ENCODE measurements around the gene SLC38A3. TPM values are rescaled to one million over a fixed set of nuclear protein-coding genes. Genes with fewer than 3 reads are reported as not detected.

The SLC38A3 gene
- total and polyA plus RNA-seq, 2 of the 8 experiments (the other 6 are each of a cell fraction or from before 2014, with no cell fraction given), result 1.2 to 3.7 TPM

- Histone ChIP-seq H2AFZ (ENCODE audit: low read length) (no peak overlapping the region), H3K79me1 (ENCODE audit: low read depth, low read length) (peaks cover 26% of the 10 kb centered on the region), H3K4me2 (ENCODE audit: insufficient read depth in 1 of 2, low read depth in 2 of 2, low read length in 2 of 2) (no peak overlapping the region), H3K79me2 (ENCODE audit: control insufficient read depth in 1 of 2, insufficient read depth in 2 of 2, low read length in 2 of 2) (peaks cover 31 to 91% of the 10 kb centered on the region in 2 experiments), H3K9me3 (ENCODE audit: insufficient read depth in 2 of 2, low read depth in 1 of 2, low read length in 1 of 2) (no peaks in the 10 kb centered on the region), H2AK5ac (ENCODE audit: low read depth, low read length) (no peak overlapping the region), H4K91ac (replicated peaks; ENCODE audit: insufficient read length, low read length) (peak overlapping the region; percentile 71), H3K27me3 (replicated peaks in 1 of 4; ENCODE audit: control insufficient read depth in 3 of 4, extremely low read depth in 1 of 4, insufficient read depth in 3 of 4, low read length in 3 of 4) (no peaks in the 10 kb centered on the region), H2BK15ac (ENCODE audit: low read length) (peak overlapping the region; percentile 95; the same call in 1 of the 2 replicates), H2BK120ac (replicated peaks; ENCODE audit: low read depth, low read length) (peak overlapping the region; percentile 5), H3K4me1 (replicated peaks in 1 of 4; ENCODE audit: control insufficient read depth in 3 of 4, insufficient read depth in 4 of 4, low read length in 3 of 4) (peaks cover 12 to 70% (median 61%) of the 10 kb centered on the region in 4 experiments), H3K18ac (ENCODE audit: extremely low read depth, low read length) (peak overlapping the region; percentile 44; the same call in 1 of the 2 replicates), H2BK12ac (ENCODE audit: low read depth, low read length) (0 out of 2 replicates have a peak overlapping the region, but pooled peaks have one; percentile 19), H3K23me2 (ENCODE audit: low read depth, low read length) (peaks cover 5% of the 10 kb centered on the region; the same call in 1 of the 2 replicates), H4K5ac (ENCODE audit: insufficient read length, low read depth, low read length) (no peak overlapping the region), H2BK20ac (ENCODE audit: low read length) (peak overlapping the region; percentile 34; the same call in 1 of the 2 replicates), H3K9ac (replicated peaks in 1 of 4; ENCODE audit: extremely low read depth in 1 of 4, low read depth in 3 of 4, low read length in 3 of 4) (no peak overlapping the region), H3K4ac (replicated peaks; ENCODE audit: insufficient read length, low read depth, low read length) (peak overlapping the region; percentile 15), H3K56ac (replicated peaks; ENCODE audit: insufficient read length, low read depth, low read length) (no peak overlapping the region), H4K20me1 (replicated peaks in 1 of 2; ENCODE audit: control insufficient read depth in 1 of 2, insufficient read depth in 2 of 2, low read length in 2 of 2) (peaks cover 21 to 34% of the 10 kb centered on the region in 2 experiments), H3K36me3 (ENCODE audit: control insufficient read depth in 2 of 4, insufficient read depth in 4 of 4, low read length in 3 of 4) (peaks cover 0 to 3% (median 2%) of the 10 kb centered on the region in 4 experiments; a peak in 2 of 8 replicates), H3K27ac (ENCODE audit: low read depth, low read length) (peak overlapping the region; percentile 65), H2BK5ac (ENCODE audit: low read depth, low read length) (peak overlapping the region; percentile 55; the same call in 1 of the 2 replicates), H3K4me3 (ENCODE audit: extremely low read depth in 1 of 4, insufficient read depth in 2 of 4, low read depth in 3 of 4, low read length in 4 of 4) (no peak overlapping the region), H3K14ac (ENCODE audit: insufficient read length) (no peak overlapping the region), H3K23ac (ENCODE audit: insufficient read length) (no peak overlapping the region), H4K8ac (ENCODE audit: extremely low read depth, insufficient read depth, low read length) (no peak overlapping the region)
- ChIA-PET POLR2A (ENCODE audit: partially characterized antibody) (interaction anchor here (1.1 to 3.4 kb wide), 7 partner anchors 10 to 52 kb away, joined by 3 to 14 read pairs (median 4); partner anchors contain the start of gene GNAT1), CTCF (ENCODE audit: partially characterized antibody) (interaction anchor here (1.4 to 53.5 kb wide), 4 partner anchors 16 to 124 kb away, joined by 4 to 2149 read pairs (median 1135); partner anchors contain the start of genes GNAI2, GNAT1, LSMEM2 and SEMA3B)
- FAIRE-seq (no peak), DNase-seq (ENCODE audit: low read depth in 1 of 2, low spot score in 2 of 2) (no peak)
- WGBS, 2 experiments (ENCODE audit: extremely low coverage in 1 of 2, insufficient coverage in 1 of 2, insufficient read length in 1 of 2, insufficient replicate concordance in 2 of 2, low coverage in 1 of 2, low lambda C conversion rate in 2 of 2, missing lambda C conversion rate in 1 of 2), result 90% methylated on average over 4 of the region's 4 CpGs; no CpG with 5 or more reads in 1 of the 2 experiments
- TF ChIP-seq KDM1A (IDR thresholded peaks at IDR 0.05; ENCODE audit: borderline replicate concordance, low read length) (peak; percentile 60; the same call in 1 of the 2 replicates), CHD2 (IDR thresholded peaks at IDR 0.05; ENCODE audit: low read length) (no peak)
Observed at GRCh38 chr3:50243543-50243895, 38.4 kb downstream of the SLC38A3 start.

All from H1 (cell line).